ENCODE measurements around the gene ZBTB34. TPM values are rescaled to one million over a fixed set of nuclear protein-coding genes. Genes with fewer than 3 reads are reported as not detected.
"Not testable (repeated sequence)": the region's sequence is repeated elsewhere in the genome, so short reads cannot be mapped to it uniquely, and the experiment has no call there.

The ZBTB34 gene
- total RNA-seq (2014; rRNA removed; shearing (Covaris generic); ENCODE audit: low replicate concordance): 3.4 and 4.1 TPM in 2 replicates

GRCh38 chr9:126860077-126860756 is at the start of gene ZBTB34:
Gene ZBTB34 (plus strand): TSS chr9:126860639. CDS start chr9:126879400, 18,761 bp downstream.
- in situ Hi-C loops (cut with HindIII; ENCODE audit: low pct_unique_long_range_greater_than_20kb, low sequenced_read_pairs): no loop called here
- DNase-seq (ENCODE audit: low read depth): peak; percentile 64

GRCh38 chr9:126813072-126813471 is 47.4 kb upstream of the ZBTB34 start:
- DNase-seq (ENCODE audit: low read depth): no peak
- in situ Hi-C loops (cut with HindIII; ENCODE audit: low pct_unique_long_range_greater_than_20kb, low sequenced_read_pairs): no loop called here

- in situ Hi-C loops (cut with HindIII; ENCODE audit: low pct_unique_long_range_greater_than_20kb, low sequenced_read_pairs): no loop called here
- DNase-seq (ENCODE audit: low read depth): no peak
Measured at GRCh38 chr9:126814091-126814490, 46.3 kb upstream of the ZBTB34 start.

- in situ Hi-C loops (cut with HindIII; ENCODE audit: low pct_unique_long_range_greater_than_20kb, low sequenced_read_pairs); DNase-seq (ENCODE audit: low read depth): not testable (repeated sequence)
Measured at GRCh38 chr9:126817615-126818014, 42.8 kb upstream of the ZBTB34 start.

- DNase-seq (ENCODE audit: low read depth): no peak
- in situ Hi-C loops (cut with HindIII; ENCODE audit: low pct_unique_long_range_greater_than_20kb, low sequenced_read_pairs): no loop called here
Measured at GRCh38 chr9:126818482-126818881, 42.0 kb upstream of the ZBTB34 start.

- in situ Hi-C loops (cut with HindIII; ENCODE audit: low pct_unique_long_range_greater_than_20kb, low sequenced_read_pairs): no loop called here
- DNase-seq (ENCODE audit: low read depth): no peak
Measured at GRCh38 chr9:126819482-126819881, 41.0 kb upstream of the ZBTB34 start.

GRCh38 chr9:126822278-126822677 is 38.2 kb upstream of the ZBTB34 start:
- in situ Hi-C loops (cut with HindIII; ENCODE audit: low pct_unique_long_range_greater_than_20kb, low sequenced_read_pairs): no loop called here
- DNase-seq (ENCODE audit: low read depth): no peak

- DNase-seq (ENCODE audit: low read depth): no peak
- in situ Hi-C loops (cut with HindIII; ENCODE audit: low pct_unique_long_range_greater_than_20kb, low sequenced_read_pairs): no loop called here
Measured at GRCh38 chr9:126822873-126823272, 37.6 kb upstream of the ZBTB34 start.

- in situ Hi-C loops (cut with HindIII; ENCODE audit: low pct_unique_long_range_greater_than_20kb, low sequenced_read_pairs); DNase-seq (ENCODE audit: low read depth): not testable (repeated sequence)
Measured at GRCh38 chr9:126824052-126824451, 36.4 kb upstream of the ZBTB34 start.

- DNase-seq (ENCODE audit: low read depth): no peak
- in situ Hi-C loops (cut with HindIII; ENCODE audit: low pct_unique_long_range_greater_than_20kb, low sequenced_read_pairs): no loop called here
Measured at GRCh38 chr9:126827227-126827626, 33.2 kb upstream of the ZBTB34 start.

GRCh38 chr9:126829035-126829434 is 31.4 kb upstream of the ZBTB34 start:
- DNase-seq (ENCODE audit: low read depth): no peak
- in situ Hi-C loops (cut with HindIII; ENCODE audit: low pct_unique_long_range_greater_than_20kb, low sequenced_read_pairs): no loop called here

- DNase-seq (ENCODE audit: low read depth): no peak
- in situ Hi-C loops (cut with HindIII; ENCODE audit: low pct_unique_long_range_greater_than_20kb, low sequenced_read_pairs): no loop called here
Measured at GRCh38 chr9:126830827-126831226, 29.6 kb upstream of the ZBTB34 start.

- no peak for DNase-seq (ENCODE audit: low read depth)
- in situ Hi-C loops (cut with HindIII; ENCODE audit: low pct_unique_long_range_greater_than_20kb, low sequenced_read_pairs): no loop called here
Measured at GRCh38 chr9:126832440-126832839, 28.0 kb upstream of the ZBTB34 start.

- in situ Hi-C loops (cut with HindIII; ENCODE audit: low pct_unique_long_range_greater_than_20kb, low sequenced_read_pairs): no loop called here
- no peak for DNase-seq (ENCODE audit: low read depth)
Measured at GRCh38 chr9:126833020-126833419, 27.4 kb upstream of the ZBTB34 start.

- DNase-seq (ENCODE audit: low read depth): no peak
- in situ Hi-C loops (cut with HindIII; ENCODE audit: low pct_unique_long_range_greater_than_20kb, low sequenced_read_pairs): no loop called here
Measured at GRCh38 chr9:126833710-126834345, 26.6 kb upstream of the ZBTB34 start.

GRCh38 chr9:126834672-126835071 is 25.8 kb upstream of the ZBTB34 start:
- no peak for DNase-seq (ENCODE audit: low read depth)
- in situ Hi-C loops (cut with HindIII; ENCODE audit: low pct_unique_long_range_greater_than_20kb, low sequenced_read_pairs): no loop called here

GRCh38 chr9:126836216-126836615 is 24.2 kb upstream of the ZBTB34 start:
- DNase-seq (ENCODE audit: low read depth): no peak
- in situ Hi-C loops (cut with HindIII; ENCODE audit: low pct_unique_long_range_greater_than_20kb, low sequenced_read_pairs): no loop called here

- in situ Hi-C loops (cut with HindIII; ENCODE audit: low pct_unique_long_range_greater_than_20kb, low sequenced_read_pairs): no loop called here
- DNase-seq (ENCODE audit: low read depth): no peak
Measured at GRCh38 chr9:126838055-126838811, 22.2 kb upstream of the ZBTB34 start.

GRCh38 chr9:126838895-126839294 is 21.5 kb upstream of the ZBTB34 start:
- in situ Hi-C loops (cut with HindIII; ENCODE audit: low pct_unique_long_range_greater_than_20kb, low sequenced_read_pairs): no loop called here
- no peak for DNase-seq (ENCODE audit: low read depth)
